ENCODE data around the gene GRB2. TPM values are rescaled to one million over a fixed set of nuclear protein-coding genes. Genes with fewer than 3 reads are reported as not detected.

GRB2 gene
- total RNA-seq, 1 donor from 2014 or later = 102 TPM

DNA sequence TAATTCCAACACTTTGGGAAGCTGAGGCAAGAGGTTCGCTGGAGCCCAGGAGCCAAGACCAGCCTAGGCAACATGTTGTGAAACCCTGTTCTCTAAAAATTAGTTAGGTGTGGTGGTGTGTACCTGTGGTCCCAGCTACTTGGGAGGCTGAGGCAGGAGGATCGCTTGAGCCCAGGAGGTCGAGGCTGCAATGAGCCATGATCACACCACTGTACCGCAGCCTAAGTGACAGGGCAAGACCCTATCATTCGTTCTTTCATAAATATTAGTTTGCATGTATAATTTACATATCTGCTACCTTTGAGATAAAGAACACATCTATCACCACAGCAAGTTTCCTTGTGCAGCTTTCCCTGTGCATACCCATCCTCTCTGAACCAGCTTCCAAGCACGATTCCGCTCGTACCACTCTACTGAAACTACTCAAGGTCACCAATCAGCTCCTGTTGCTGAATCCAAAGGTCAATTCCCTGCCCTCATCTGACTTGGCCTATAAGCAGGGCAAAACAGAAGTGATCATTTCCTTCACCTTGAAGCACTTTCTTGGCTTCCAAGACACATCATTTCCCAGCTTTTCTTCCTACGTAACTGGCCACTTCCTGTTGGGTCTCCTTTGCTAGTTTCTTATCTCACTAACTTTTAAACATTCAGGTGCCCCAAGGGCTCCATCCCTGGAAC lies 49.1 kb downstream of the GRB2 start:
- FAIRE-seq (no peak), DNase-seq (ENCODE audit: low read depth) (no peak)
- TF ChIP-seq, protein P1, sequence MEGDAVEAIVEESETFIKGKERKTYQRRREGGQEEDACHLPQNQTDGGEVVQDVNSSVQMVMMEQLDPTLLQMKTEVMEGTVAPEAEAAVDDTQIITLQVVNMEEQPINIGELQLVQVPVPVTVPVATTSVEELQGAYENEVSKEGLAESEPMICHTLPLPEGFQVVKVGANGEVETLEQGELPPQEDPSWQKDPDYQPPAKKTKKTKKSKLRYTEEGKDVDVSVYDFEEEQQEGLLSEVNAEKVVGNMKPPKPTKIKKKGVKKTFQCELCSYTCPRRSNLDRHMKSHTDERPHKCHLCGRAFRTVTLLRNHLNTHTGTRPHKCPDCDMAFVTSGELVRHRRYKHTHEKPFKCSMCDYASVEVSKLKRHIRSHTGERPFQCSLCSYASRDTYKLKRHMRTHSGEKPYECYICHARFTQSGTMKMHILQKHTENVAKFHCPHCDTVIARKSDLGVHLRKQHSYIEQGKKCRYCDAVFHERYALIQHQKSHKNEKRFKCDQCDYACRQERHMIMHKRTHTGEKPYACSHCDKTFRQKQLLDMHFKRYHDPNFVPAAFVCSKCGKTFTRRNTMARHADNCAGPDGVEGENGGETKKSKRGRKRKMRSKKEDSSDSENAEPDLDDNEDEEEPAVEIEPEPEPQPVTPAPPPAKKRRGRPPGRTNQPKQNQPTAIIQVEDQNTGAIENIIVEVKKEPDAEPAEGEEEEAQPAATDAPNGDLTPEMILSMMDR (IDR thresholded peaks at IDR 0.05; ENCODE audit: insufficient read depth, low read length, severe bottlenecking) = no peak
- Histone ChIP-seq H3K4me3 (ENCODE audit: low read depth, low read length) (no peak overlapping the region), H3K27me3 (ENCODE audit: control insufficient read depth, insufficient read depth, low read length) (no peaks in the 10 kb centered on the region), H3K36me3 (ENCODE audit: control insufficient read depth, insufficient read depth, low read length) (no peaks in the 10 kb centered on the region)

DNA sequence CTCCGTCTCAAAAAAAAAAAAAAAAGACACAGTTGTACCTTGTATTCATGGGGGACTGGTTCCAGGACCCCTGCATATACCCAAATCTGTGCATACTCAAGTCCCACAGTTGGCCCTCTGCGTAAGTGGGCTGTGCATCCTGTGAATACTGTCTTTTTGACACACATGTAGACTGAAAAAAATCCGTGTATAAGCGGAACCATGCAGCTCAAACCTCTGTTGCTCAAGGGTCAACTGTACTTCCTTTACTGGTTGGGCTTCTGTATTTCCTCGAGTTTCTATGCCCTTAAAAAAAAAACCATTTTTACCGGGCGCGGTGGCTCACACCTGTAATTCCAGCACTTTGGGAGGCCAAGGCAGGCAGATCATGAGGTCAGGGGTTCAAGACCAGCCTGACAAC lies 52.3 kb downstream of the GRB2 start:
- no peak for DNase-seq (ENCODE audit: low read depth)
- Histone ChIP-seq H3K27me3 (ENCODE audit: control insufficient read depth, insufficient read depth, low read length) (no peaks in the 10 kb centered on the region), H3K4me3 (ENCODE audit: low read depth, low read length) (no peak overlapping the region), H3K36me3 (ENCODE audit: control insufficient read depth, insufficient read depth, low read length) (no peaks in the 10 kb centered on the region)
- FAIRE-seq = no peak
- TF ChIP-seq, protein P1 (IDR thresholded peaks at IDR 0.05; ENCODE audit: insufficient read depth, low read length, severe bottlenecking) = no peak

DNA sequence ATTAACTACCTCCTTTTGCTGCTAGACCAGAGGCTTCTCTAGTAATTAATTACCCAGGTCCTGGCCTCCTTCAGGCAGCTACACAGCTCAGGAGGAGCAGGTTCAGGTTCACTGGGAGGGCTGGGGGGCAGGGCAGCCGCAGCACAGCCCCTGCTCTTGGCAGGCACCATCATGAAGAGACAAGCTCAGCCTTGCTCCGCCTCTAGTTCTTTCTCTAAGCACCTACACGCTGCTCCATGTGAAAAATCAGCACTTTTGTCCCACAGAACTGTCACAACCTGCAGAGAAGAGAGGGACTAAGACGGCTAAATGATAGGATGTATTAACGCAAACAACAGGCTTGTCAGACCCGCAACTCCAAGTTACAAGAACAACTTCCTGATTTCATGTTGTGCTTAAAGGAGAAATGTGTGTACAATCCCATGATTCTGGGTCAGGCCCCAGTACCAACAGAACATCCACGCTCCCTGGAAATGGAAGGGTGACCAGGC lies 53.4 kb downstream of the GRB2 start:
- no peaks in the 10 kb centered on the region for H3K27me3 ChIP-seq (ENCODE audit: control insufficient read depth, insufficient read depth, low read length)
- DNase-seq (ENCODE audit: low read depth) (peak; percentile 77), FAIRE-seq (no peak)
- TF ChIP-seq, protein P1 (IDR thresholded peaks at IDR 0.05; ENCODE audit: insufficient read depth, low read length, severe bottlenecking) = no peak
- H3K4me3 ChIP-seq (ENCODE audit: low read depth, low read length) = no peak overlapping the region
- H3K36me3 ChIP-seq (ENCODE audit: control insufficient read depth, insufficient read depth, low read length) = no peaks in the 10 kb centered on the region

DNA sequence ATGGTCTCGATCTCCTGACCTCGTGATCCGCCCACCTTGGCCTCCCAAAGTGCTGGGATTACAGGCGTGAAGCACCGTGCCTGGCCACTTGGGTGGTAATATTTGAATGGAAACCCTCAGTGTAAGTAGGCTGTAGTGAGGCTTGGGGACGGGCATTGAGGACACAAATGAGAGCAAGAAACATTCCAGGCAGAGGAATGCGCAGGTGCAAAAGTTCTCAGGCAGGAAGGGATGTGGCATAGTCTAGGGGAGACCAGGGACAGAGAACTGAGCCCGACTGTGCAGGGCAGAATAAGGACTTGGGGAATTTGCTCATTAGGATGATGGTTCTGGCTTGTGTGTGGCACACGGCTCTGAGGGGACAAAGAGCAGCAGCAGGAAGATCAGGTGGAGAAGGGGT lies 54.8 kb downstream of the GRB2 start:
- DNase-seq (ENCODE audit: low read depth) (no peak), FAIRE-seq (no peak)
- no peaks in the 10 kb centered on the region for H3K27me3 ChIP-seq (ENCODE audit: control insufficient read depth, insufficient read depth, low read length)
- H3K36me3 ChIP-seq (ENCODE audit: control insufficient read depth, insufficient read depth, low read length) = no peaks in the 10 kb centered on the region
- TF ChIP-seq, protein P1 (IDR thresholded peaks at IDR 0.05; ENCODE audit: insufficient read depth, low read length, severe bottlenecking) = no peak
- no peak overlapping the region for H3K4me3 ChIP-seq (ENCODE audit: low read depth, low read length)

DNA sequence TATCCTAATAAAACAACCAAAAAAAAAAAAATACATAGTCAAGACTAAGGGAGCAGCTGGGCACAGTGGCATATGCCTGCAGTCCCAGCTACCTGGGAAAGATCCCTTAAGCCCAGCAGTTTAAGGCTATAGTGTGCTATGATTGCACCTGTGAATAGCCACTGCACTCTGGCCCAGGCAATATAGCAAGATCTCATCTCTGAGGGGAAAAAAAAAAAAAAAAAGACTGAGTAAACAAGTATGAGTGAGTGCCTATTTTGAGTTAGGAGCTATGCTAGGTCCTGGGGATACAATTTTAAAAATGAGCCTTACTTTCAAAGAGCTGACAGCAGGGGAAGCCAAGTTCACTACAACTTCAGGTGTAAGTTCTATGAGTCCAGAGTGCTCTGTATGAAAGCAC lies 55.4 kb downstream of the GRB2 start:
- Histone ChIP-seq H3K36me3 (ENCODE audit: control insufficient read depth, insufficient read depth, low read length) (no peaks in the 10 kb centered on the region), H3K27me3 (ENCODE audit: control insufficient read depth, insufficient read depth, low read length) (no peaks in the 10 kb centered on the region), H3K4me3 (ENCODE audit: low read depth, low read length) (no peak overlapping the region)
- DNase-seq (ENCODE audit: low read depth) (no peak), FAIRE-seq (no peak)
- TF ChIP-seq, protein P1 (IDR thresholded peaks at IDR 0.05; ENCODE audit: insufficient read depth, low read length, severe bottlenecking) = no peak

DNA sequence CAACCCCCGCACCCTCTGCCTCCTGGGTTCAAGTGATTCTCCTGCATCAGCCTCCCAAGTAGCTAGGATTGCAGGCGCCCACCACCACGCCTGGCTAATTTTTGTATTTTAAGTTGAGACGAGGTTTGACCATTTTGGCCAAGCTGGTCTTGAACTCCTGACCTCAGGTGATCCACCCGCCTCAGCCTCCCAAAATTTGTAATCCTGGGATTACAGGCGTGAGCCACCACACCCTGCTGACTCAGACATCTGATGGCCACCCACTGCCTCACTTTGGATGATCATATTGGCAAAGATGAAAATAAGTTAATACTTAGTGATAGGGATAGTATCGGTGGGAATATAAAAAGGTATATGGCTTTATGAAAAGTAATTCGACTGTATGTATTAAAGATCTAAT lies 55.9 kb downstream of the GRB2 start:
- TF ChIP-seq, protein P1 (IDR thresholded peaks at IDR 0.05; ENCODE audit: insufficient read depth, low read length, severe bottlenecking) = no peak
- FAIRE-seq = no peak
- Histone ChIP-seq H3K4me3 (ENCODE audit: low read depth, low read length) (no peak overlapping the region), H3K36me3 (ENCODE audit: control insufficient read depth, insufficient read depth, low read length) (no peaks in the 10 kb centered on the region), H3K27me3 (ENCODE audit: control insufficient read depth, insufficient read depth, low read length) (no peaks in the 10 kb centered on the region)
- DNase-seq (ENCODE audit: low read depth) = no peak

All from bronchial epithelial cell (primary cell).